Measurements from ENCODE around the gene UBXN11.

Gene UBXN11

DNA sequence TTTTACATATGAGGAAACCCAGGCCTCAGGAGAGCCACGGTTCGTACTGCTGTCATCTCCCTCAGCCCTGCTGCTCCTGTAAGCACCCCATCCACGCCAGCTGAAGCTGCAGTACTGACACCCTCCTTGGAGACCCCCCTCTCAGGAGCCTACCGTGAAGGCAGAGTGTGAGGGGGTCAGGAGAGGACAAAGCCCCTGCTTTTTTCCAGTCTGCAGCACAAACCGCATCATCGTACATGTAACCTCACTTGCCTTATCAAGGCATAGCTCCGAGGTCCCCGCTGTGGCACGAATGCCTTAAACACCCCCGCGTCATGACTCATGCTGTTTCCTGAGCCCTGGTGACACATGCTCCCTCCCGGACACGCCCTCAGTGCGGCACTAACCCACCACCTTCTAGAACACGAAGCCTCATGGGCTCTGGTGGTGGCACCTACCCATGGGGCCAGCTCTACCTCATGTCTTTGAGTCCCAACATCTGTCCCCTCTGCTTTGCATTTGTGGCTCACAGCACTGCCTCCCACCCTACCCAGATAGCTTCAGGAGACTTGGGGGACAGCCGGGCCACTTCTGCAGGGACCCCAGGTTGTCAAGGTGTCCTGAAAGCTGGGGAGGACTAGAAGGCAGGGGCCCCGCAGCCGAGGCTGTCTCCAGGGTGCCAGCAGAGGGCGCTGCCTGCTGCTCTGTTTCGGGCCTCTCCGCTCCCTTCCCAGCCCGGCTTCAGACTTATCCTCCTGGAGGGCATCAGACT is 21.7 kb downstream of the UBXN11 start:
- DNase-seq = peak; percentile 97

DNA sequence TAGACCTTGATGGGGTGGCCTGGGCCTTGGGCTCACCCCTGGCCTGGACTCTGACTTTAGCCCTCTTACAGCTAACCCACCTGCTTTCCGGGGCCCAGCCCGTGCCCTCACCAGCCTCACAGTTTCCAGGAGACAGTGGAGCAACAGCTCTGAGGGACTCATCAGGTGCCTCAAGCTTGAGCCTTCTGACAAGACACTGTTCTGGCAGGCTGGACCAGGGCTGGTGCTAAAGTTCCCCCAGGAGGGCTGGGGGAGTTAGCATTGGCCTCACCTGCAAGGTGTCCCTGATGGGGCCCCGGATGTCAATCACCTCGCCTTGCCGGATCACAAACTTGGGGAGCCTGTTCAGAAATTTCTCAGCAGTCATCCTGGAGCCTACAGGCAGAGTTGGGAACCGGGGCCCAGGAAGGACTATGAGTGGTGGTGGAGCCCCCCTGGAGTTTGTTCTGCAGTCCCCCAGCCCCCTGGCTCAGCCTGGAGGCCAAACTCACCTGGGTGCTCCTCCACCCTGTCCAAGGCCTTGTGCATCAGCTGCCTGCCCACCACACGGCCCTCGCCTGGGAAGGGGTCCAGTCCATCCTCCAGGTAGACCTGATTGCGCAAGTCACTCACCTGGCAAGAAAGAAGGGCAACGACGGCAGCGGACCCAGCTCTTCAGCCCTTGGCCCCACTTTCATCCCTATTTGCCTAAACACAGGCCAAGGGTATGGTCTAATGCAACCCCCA is 22.4 kb downstream of the UBXN11 start:
- no peak for DNase-seq

DNA sequence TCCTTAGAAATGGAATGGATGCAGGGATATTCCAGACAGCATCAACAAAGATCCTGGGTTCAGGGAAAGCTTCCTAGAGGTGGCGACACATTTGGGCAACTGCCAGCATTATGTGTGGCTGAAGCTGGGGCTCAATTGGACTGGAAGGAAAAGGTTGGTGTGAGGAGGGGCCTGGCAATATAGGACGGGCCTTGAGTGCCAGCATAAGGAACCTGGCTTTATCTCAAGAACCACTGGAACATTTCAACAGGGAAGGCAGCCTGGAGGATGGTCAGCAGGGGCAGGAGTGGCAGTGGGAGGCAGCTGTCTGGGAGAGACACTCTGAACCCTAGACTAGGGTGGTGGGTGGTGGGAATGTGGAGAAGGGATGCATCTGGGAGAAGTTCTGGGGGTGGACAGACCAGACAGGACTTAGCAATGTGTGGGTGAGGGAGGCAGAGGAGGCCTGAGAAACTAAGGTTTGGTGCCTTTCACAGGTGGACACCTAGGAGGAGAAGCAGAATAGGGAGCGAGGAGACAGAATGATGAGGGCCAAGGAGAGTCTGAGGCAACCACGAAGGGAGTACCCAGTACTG is 23.1 kb downstream of the UBXN11 start:
- no peak for DNase-seq

DNA sequence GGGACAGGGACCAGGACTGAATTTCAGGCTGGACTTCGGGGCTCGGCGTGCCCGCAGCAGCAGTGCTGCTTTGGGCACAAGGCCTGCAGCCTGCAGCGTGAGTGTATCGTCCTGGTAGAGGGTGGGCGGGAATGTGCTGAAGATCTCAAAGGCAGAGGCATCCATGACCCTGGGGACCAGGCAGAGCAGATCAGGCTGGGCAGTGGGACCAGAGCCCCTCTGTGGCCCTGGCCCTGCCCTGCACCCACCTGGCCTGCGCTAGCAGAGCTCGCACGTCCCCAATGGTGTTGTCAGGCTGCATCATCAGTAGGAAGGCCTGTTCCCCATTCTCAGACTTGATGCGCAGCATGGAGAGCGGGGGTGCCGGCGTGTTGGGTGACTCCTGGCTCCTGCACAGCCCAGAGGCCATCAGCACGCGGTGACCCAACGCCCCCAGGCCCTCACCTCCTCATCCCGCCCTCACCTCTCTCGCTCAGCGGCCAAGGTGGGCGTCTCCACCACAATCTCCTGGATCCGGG is 24.0 kb downstream of the UBXN11 start:
- no peak for DNase-seq

DNA sequence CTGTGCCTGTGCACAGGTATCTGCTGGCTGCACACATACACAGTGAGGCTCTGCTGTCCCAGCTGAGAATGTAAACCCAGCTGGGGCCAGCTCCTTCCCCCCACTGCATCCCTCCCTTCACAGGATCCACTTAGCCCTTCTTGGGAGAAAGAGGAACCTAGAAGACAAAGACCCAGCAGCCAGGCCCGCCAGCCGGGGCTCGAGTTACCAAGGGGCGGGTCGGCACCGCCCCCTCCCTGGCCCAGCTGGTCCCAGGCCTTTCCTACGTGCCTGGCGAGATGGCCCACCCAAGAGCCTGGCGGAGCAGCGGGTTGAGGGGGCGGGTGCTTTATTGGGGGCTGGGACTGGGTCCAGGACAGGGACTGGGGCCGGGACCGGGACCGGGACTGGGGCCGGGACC is 24.5 kb downstream of the UBXN11 start:
- no peak for DNase-seq

DNA sequence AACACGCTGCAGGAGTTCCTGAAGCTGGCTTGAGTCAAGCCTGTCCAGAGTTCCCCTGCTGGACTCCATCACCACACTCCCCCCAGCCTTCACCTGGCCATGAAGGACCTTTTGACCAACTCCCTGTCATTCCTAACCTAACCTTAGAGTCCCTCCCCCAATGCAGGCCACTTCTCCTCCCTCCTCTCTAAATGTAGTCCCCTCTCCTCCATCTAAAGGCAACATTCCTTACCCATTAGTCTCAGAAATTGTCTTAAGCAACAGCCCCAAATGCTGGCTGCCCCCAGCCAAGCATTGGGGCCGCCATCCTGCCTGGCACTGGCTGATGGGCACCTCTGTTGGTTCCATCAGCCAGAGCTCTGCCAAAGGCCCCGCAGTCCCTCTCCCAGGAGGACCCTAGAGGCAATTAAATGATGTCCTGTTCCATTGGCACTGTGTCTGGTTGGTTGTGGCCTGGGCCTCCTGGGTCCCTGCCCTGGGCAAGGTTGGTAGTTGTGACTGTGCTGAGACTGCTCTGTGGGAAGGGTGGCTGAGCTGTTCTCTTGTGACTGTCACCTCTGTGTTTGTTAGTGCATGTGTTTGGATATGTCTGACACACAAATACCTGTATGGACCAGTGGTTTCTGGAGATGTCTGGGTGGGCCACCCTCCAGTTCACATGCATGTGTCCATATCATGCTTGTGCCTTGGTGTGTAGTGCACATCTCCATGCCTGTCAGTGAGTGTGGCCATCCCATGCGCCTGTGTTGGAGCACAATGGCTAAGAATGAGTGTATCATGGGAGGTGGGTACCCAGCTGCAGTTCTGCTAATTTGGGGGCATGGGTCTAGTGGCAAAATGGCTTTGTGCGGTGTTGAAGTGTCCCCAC is 25.1 kb downstream of the UBXN11 start:
- no peak for DNase-seq

DNA sequence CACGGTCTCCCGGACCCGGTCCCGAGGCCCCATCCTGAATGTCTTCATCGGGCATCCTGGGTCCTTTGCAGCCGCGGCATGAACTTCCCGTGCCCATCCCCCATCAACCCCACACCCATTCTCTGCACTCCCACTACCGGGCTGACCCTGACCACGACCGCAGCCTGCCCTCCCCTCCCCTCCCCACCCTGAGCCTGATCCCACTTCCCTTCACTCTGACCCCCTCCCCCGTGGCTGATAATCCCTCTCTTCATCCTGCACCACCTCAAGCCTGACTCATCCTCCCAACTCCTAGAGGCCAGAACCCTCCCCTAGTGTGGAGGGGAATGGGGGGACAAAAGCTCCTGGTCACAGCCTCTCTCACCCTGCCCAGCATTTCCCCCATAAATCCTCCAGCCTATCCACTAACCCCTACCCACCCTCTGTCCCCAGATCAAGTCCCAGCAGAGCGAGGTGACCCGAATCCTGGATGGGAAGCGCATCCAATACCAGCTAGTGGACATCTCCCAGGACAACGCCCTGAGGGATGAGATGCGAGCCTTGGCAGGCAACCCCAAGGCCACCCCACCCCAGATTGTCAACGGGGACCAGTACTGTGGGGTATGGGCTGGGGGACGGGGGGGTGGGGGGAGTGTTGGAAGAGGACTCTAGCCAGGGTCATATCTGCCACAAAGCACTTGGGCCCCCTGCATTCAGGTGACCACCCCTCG is 25.9 kb downstream of the UBXN11 start:
- DNase-seq = peak; percentile 37

DNA sequence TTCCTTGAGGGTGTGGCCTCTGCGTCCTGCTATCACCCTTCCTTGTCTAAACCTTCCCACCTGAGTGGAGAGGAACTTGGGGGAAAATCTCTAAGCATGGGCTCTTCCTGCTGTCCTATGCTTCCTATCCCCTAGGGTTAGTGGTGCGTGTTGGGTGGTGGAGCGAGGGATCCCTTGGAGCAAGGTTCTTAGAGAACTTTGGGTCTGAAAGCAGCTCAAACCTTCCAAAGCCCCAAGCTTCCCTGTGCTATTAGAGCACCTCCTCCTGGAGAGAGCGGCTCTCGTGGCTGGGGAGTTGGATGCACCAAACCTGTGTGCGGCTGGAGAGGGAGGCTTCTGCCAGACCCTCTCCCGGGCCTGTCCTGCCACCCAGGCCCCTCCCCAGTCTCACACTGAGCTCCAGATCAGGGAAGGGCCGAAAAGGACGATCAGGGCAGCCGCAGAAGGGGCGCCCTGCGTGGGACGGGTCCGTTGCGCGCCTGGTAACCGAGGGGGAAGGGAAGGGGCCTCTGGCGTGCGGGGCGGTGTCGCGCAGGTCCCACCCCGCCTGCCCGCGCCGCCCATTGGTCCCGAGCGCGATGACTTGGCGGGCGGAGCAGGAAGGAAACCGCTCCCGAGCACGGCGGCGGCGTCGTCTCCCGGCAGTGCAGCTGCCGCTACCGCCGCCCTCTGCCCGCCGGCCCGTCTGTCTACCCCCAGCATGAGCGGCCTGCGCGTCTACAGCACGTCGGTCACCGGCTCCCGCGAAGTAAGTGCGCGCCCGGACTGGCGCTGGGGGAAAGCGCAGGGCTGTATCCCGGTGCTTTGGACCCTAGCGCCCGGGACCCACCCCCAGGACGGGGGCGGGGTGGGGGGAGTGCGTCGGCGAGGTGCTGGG is 26.7 kb downstream of the UBXN11 start, which contains the start of gene SH3BGRL3:
SH3BGRL3 (plus strand) TSS at position 631 of the 877 bp plus-strand sequence; CDS start at position 701, 70 bp downstream.
- peak; percentile 84 for DNase-seq

DNA sequence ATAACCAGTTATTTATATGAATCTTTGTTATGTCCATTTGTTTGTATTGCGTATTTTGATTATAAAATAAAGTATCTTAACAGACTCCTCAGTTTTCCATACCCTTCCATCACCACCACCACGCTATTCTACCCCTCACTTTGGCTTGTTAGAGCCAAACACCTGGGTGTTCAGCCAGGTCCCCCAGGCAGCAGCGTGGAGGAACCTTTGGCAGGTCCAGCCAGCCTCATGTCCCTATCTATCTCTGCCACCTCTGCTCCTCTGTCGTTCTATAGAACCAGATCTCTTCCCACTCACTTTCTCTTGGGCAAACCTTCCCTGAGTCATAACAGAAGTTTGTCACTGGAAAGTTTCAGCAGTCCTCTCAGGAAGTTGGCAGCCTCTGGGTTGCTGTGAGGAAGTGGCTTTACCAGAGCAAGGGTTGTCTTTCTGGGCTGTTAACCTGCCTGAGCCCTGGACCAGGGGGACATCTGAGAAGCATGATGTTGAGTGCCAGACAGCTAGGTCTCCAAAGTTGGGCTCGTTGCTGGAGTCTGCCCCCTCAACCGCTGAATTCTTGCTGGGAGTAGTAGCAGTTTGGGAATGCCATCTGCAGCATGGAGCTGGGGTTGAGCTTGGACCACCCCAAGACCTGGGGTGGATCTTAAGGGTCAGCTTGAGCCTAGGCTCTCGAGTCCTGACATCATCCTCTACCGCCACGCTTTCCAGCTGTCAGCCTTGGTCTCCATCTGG is 27.5 kb downstream of the UBXN11 start:
- peak; percentile 46 for DNase-seq

DNA sequence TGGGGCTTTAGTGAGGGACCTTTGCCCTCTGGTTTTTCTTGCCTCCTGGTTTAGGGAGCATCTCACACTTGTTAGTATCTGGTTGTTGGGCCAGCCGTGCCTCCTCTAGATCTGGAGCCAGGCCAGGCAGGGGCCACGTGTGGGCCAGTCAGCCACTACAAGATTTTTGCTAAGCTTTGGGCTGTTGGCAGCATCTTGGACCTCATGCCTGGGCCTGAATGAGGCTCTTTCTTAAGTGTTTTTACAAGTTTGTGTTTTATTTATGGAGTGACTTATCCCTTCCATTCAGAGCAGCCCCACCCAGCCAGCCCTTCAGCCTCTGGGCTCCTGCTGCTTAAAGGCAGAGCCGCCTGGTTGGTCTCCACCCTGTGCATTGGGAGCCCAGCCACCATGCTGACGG is 28.1 kb downstream of the UBXN11 start:
- peak; percentile 77 for DNase-seq

DNA sequence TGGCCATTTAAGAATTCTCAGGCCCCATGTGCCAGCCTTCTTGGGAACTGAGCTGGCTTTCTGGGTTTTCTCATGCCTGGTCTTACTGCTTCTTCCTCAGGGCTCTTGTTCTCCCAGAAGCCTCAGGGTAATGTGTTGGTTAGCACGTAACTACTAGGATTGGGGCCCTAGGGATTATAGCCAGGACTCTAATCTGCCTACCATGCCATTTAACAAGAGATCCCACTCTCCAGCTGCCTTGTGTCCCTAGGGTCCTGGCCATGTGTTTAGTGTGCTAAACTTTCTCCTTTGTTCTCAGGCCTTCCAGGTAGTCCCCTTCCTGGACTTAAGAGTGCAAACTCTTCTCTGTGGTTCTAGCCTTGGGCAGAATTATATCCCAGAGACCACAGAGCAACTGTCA is 28.7 kb downstream of the UBXN11 start:
- no peak for DNase-seq

DNA sequence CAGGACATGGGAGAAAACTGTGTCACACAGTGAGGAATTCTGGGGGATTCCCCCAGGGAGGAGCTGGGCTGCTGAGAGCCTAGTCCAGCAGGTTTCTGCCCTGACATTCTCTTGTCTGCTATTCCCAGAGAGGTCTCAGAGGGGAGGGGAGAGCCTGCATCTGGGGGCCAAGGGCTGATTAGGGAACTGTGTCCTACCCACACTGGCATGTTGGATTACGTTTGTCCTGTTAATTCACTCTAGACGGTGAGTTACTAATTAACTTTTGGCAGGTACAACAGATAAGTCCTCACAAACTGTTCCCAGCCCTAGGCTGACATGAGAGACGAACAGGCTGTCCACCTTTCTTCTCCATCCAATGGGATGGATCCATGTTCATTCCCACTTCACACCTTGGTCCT is 29.2 kb downstream of the UBXN11 start:
- no peak for DNase-seq

DNA sequence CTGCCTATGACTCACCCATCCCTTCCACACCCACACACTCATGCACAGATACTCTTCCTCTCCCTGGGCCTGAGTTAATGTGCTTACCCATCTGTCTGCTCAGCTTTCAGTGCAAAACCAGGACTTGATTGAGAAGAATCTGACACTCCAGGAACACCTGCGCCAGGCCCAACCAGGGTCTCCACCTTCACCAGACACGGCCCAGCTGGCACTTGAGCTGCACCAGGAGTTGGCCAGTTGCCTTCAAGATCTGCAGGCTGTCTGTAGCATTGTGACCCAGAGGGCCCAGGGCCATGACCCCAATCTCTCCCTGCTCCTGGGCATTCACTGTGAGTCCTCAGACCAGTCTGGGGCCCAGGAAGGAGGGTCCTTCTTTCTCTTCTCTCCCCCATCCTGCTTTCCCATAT is 30.0 kb downstream of the UBXN11 start:
- no peak for DNase-seq

DNA sequence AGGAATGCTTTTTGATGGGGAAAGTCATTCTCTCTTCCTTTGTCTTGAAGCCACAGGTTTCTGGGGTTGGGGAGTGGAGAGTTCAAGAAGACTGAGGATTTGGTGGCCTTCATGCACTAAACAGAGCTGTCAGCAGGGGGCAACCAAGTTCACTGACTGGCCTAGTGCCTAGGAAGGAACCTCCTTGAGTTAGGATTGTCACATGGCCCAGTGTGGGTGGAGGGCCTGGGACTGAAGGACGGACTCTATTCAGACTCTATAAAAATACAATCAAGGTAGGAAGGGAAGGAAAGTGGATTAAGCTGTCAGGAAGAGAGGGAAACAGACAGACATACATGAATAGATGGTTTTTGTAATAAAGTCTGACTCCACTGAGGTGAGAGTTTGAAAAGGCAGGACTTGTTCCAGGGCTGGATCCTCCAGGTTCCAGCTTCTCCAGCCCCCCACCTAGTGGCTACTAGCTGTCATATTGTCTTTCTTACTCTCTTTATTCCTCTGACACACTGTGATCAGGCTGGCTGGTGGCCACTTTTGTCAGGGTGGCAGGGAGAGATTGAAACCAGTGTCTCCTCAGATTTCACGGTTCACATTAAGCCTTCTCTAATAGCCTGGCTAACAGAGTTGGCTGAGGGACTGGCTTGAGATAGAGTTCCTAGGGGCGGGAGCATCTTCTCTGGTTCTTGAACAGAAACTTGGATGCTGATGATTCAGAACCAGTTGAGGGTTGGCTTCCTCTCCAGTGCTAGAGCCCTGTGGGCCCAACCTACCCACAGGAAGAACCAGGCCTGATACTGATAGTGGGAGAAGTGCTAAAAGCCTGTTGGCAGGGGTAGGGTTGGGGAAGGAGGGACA is 30.6 kb downstream of the UBXN11 start:
- peak; percentile 94 for DNase-seq

DNA sequence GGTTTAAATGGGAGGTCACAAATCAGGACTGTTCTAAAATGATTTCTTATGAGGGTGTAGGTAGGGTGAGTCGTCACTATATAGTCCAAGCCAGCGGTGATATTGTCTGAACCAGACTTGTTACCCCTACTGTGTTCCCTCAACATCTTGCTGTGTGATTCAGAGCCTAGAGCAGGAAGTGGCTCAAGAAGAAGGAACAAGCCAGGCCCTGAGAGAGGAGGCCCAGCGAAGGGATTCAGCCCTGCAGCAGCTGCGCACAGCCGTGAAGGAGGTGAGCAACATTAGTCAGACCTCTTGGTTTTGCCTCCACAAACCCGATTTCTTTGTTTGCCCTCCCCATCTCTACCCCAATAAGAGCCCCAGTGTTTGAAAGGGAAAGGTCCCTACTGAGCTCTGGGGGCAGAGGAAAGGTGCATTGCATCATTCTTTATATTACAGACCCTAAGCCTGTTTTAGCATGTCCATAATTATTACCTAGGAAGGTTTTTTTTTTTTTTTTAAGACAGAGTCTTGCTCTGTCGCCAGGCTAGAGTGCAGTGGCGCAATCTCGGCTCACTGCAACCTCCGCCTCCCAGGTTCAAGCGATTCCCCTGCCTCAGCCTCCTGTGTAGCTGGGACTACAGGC is 31.5 kb downstream of the UBXN11 start:
- no peak for DNase-seq

DNA sequence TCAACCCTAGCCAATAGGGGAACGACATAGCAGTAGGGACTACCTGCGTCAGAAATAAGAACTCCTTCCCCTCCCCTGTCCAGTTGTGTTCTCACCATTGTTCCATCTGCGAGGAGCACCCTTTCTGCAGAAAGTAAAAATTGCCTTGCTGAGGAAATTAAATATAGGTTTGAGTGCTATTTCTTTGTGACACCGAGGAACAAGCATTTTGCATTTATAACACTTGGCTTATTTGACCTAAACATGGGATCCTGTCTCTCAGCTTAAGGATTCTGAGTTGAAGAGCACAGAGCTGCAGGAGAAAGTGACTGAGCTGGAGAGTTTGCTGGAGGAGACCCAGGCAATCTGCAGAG is 37.3 kb downstream of the UBXN11 start:
- no peak for DNase-seq

DNA sequence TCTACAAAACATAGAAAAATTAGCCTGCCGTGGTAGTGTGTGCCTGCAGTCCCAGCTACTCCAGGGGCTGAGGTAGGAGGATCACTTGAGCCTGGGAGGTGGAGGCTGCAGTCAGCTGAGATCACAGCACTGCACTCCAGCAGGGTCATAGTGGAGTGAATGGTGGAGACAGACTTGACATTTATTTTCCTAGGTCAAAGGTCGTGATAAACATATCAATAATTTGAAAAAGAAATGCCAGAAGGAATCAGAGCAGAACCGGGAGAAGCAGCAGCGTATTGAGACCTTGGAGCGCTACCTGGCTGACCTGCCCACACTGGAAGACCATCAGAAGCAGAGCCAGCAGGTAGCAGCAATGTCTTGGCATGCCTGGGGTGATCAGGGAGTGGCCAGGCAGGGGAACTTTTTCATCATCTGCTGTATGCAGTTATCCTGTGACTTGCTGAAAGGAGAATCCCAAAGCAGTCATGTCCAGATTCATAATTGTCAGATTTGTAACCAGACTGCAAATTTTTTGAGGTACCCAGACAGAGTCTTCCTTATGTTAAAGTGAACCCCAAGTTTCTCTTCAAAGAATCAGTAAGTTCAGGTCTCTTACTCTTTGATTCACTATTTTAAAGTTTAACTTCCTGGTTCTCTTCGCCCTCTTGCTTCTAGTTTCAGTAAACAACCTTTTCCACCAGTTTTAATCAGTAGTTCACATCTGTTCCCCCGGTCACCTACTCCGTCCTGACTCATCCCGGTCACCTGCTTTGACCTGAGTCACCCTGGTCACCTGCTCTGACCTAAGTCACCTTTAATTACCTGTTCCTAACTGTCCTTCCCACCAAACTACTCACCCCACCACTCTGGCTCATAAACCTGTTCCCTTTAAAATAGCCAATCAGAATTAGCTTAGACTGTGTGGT is 37.9 kb downstream of the UBXN11 start:
- no peak for DNase-seq

DNA sequence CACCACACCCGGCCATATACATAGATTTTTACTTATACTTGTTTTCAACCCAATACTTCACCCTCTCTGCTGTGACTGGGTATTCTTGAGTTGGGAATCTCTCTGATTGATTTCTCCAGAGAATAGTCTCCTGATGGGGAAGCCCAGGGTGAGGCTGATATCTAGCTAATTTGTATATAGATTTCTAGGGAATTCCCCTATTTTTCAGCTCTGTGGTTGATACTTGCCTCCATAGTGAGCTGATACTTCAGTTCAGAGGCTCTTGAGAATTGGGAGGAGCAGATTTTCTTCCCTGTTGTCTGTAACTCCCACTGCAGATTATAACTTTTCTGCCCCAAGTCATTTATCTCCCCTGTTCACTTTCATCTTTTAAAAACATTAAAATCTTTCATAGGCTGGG is 41.0 kb downstream of the UBXN11 start:
- DNase-seq = no peak

All from hematopoietic multipotent progenitor cell treated with erythropoietin and hydrocortisone succinate and interleukin-3 and kit ligand, for 8 days (in vitro differentiated cells).